BLaER1 (cell line): ENCODE data around the gene PRKAG1.

ENCODE experiments used
- H3K27ac ChIP-seq: shearing (Covaris generic); formaldehyde crosslinking; 2 replicates; pipeline ENCODE4 v1.8.1; 2022
- H3K27me3 ChIP-seq: shearing (Covaris generic); formaldehyde crosslinking; 2 replicates; pipeline ENCODE4 v1.8.1; 2022
- H3K36me3 ChIP-seq: shearing (Covaris generic); formaldehyde crosslinking; 2 replicates; pipeline ENCODE4 v1.8.1; 2022
- H3K4me1 ChIP-seq: shearing (Covaris generic); formaldehyde crosslinking; 2 replicates; pipeline ENCODE4 v1.8.1; 2022
- H3K4me2 ChIP-seq: shearing (Covaris generic); formaldehyde crosslinking; 2 replicates; pipeline ENCODE4 v1.8.1; 2022
- H3K4me3 ChIP-seq: shearing (Covaris generic); formaldehyde crosslinking; 2 replicates; pipeline ENCODE4 v1.8.1; 2022
- H3K9ac ChIP-seq: shearing (Covaris generic); formaldehyde crosslinking; 2 replicates; pipeline ENCODE4 v1.8.1; 2022
- H3K9me3 ChIP-seq: shearing (Covaris generic); formaldehyde crosslinking; 2 replicates; pipeline ENCODE4 v1.8.1; 2022
- H4K20me1 ChIP-seq: shearing (Covaris generic); formaldehyde crosslinking; 2 replicates; pipeline ENCODE4 v1.8.1; 2022
- Cebpa-rat ChIP-seq: shearing (Covaris generic); IDR thresholded peaks from 2 replicates; pipeline ENCODE4 v1.8.1; 2022

The PRKAG1 gene

GRCh38 chr12:48985901-48986300, 32.7 kb downstream of the PRKAG1 start:
- no peak overlapping the region for H3K27ac ChIP-seq
- no peak for TF ChIP-seq Cebpa-rat
- H3K9me3 ChIP-seq, result no peaks in the 10 kb centered on the region
- H3K27me3 ChIP-seq, result peaks cover 31% of the 10 kb centered on the region
- H3K9ac ChIP-seq, result 0 out of 2 replicates have a peak overlapping the region, but pooled peaks have one; percentile 56
- no peaks in the 10 kb centered on the region for H3K36me3 ChIP-seq
- peaks cover 55% of the 10 kb centered on the region for H3K4me1 ChIP-seq
- peak overlapping the region; percentile 53; the same call in 1 of the 2 replicates for H3K4me3 ChIP-seq
- peaks cover 12% of the 10 kb centered on the region for H4K20me1 ChIP-seq
- peak overlapping the region; percentile 95 for H3K4me2 ChIP-seq

- H3K36me3 ChIP-seq, result no peaks in the 10 kb centered on the region
Measured at GRCh38 chr12:48985475-48985897, 33.1 kb downstream of the PRKAG1 start.

GRCh38 chr12:48982397-48983080, 36.0 kb downstream of the PRKAG1 start:
- H3K4me1 ChIP-seq, result peaks cover 81% of the 10 kb centered on the region
- H3K4me2 ChIP-seq, result peak overlapping the region; percentile 85; the same call in 1 of the 2 replicates
- H3K36me3 ChIP-seq, result no peaks in the 10 kb centered on the region
- H3K27me3 ChIP-seq, result peaks cover 64% of the 10 kb centered on the region
- H3K9ac ChIP-seq, result no peak overlapping the region
- no peak overlapping the region for H3K27ac ChIP-seq
- TF ChIP-seq Cebpa-rat, result no peak
- peak overlapping the region; percentile 59; the same call in 1 of the 2 replicates for H3K4me3 ChIP-seq
- no peaks in the 10 kb centered on the region for H3K9me3 ChIP-seq
- H4K20me1 ChIP-seq, result peaks cover 45% of the 10 kb centered on the region

More at GRCh38 chr12:48985475-48985897, 33.1 kb downstream of the PRKAG1 start:
- Histone ChIP-seq H3K9ac (peak overlapping the region; percentile 56; the same call in 1 of the 2 replicates), H3K27me3 (peaks cover 35% of the 10 kb centered on the region), H3K27ac (peak overlapping the region; percentile 47), H3K4me3 (peak overlapping the region; percentile 53), H3K4me1 (peaks cover 55% of the 10 kb centered on the region), H3K4me2 (peak overlapping the region; percentile 95), H3K9me3 (no peaks in the 10 kb centered on the region), H4K20me1 (peaks cover 16% of the 10 kb centered on the region)
- TF ChIP-seq Cebpa-rat, result no peak

GRCh38 chr12:48981757-48982157, 36.8 kb downstream of the PRKAG1 start:
- no peaks in the 10 kb centered on the region for H3K9me3 ChIP-seq
- H3K27me3 ChIP-seq, result peaks cover 72% of the 10 kb centered on the region
- H4K20me1 ChIP-seq, result peaks cover 53% of the 10 kb centered on the region
- H3K4me3 ChIP-seq, result peak overlapping the region; percentile 59
- no peak overlapping the region for H3K9ac ChIP-seq
- H3K4me1 ChIP-seq, result peaks cover 79% of the 10 kb centered on the region
- H3K36me3 ChIP-seq, result no peaks in the 10 kb centered on the region
- H3K4me2 ChIP-seq, result peak overlapping the region; percentile 85
- no peak overlapping the region for H3K27ac ChIP-seq
- no peak for TF ChIP-seq Cebpa-rat

- Histone ChIP-seq H3K4me3 (peak overlapping the region; percentile 59), H3K4me1 (peaks cover 73% of the 10 kb centered on the region), H3K27me3 (peaks cover 78% of the 10 kb centered on the region), H3K27ac (no peak overlapping the region), H3K9me3 (no peaks in the 10 kb centered on the region), H3K36me3 (no peaks in the 10 kb centered on the region), H3K9ac (no peak overlapping the region), H3K4me2 (peak overlapping the region; percentile 85), H4K20me1 (peaks cover 55% of the 10 kb centered on the region)
- no peak for TF ChIP-seq Cebpa-rat
Measured at GRCh38 chr12:48980953-48981756, 37.4 kb downstream of the PRKAG1 start.

GRCh38 chr12:48980389-48980952, 38.1 kb downstream of the PRKAG1 start:
- no peaks in the 10 kb centered on the region for H3K9me3 ChIP-seq
- peaks cover 85% of the 10 kb centered on the region for H3K27me3 ChIP-seq
- H3K4me1 ChIP-seq, result peaks cover 66% of the 10 kb centered on the region
- no peak overlapping the region for H3K9ac ChIP-seq
- peaks cover 59% of the 10 kb centered on the region for H4K20me1 ChIP-seq
- H3K4me2 ChIP-seq, result peak overlapping the region; percentile 85
- H3K27ac ChIP-seq, result no peak overlapping the region
- no peaks in the 10 kb centered on the region for H3K36me3 ChIP-seq
- no peak for TF ChIP-seq Cebpa-rat
- peak overlapping the region; percentile 59 for H3K4me3 ChIP-seq

- Histone ChIP-seq H3K9ac (no peak overlapping the region), H3K4me2 (peak overlapping the region; percentile 85)
Measured at GRCh38 chr12:48979602-48980388, 38.8 kb downstream of the PRKAG1 start.

GRCh38 chr12:48978741-48979601, 39.6 kb downstream of the PRKAG1 start:
- Histone ChIP-seq H3K4me3 (peak overlapping the region; percentile 59), H3K4me2 (peak overlapping the region; percentile 85), H3K9me3 (peaks cover 3% of the 10 kb centered on the region; the same call in 1 of the 2 replicates), H3K27me3 (peaks cover 98% of the 10 kb centered on the region), H4K20me1 (peaks cover 67% of the 10 kb centered on the region), H3K4me1 (peaks cover 51% of the 10 kb centered on the region), H3K36me3 (no peaks in the 10 kb centered on the region), H3K27ac (no peak overlapping the region), H3K9ac (no peak overlapping the region)
- no peak for TF ChIP-seq Cebpa-rat

More at GRCh38 chr12:48979602-48980388, 38.8 kb downstream of the PRKAG1 start:
- Histone ChIP-seq H3K27ac (no peak overlapping the region), H3K36me3 (no peaks in the 10 kb centered on the region), H3K9me3 (no peaks in the 10 kb centered on the region), H4K20me1 (peaks cover 61% of the 10 kb centered on the region), H3K27me3 (peaks cover 92% of the 10 kb centered on the region), H3K4me1 (peaks cover 59% of the 10 kb centered on the region), H3K4me3 (peak overlapping the region; percentile 59)
- TF ChIP-seq Cebpa-rat, result no peak
